NT2/D1 (cell line): ENCODE results near the gene FAM107B.

Source experiments
- YY1 ChIP-seq: IDR thresholded peaks from 2 replicates; pipeline ENCODE4 v1.6.1; 2011; ENCODE audit not compliant: insufficient read length, insufficient read depth
- ZNF274 ChIP-seq: IDR thresholded peaks from 2 replicates; pipeline ENCODE4 v1.6.1; 2011; ENCODE audit warnings: mild to moderate bottlenecking, low read depth, low read length

DNA sequence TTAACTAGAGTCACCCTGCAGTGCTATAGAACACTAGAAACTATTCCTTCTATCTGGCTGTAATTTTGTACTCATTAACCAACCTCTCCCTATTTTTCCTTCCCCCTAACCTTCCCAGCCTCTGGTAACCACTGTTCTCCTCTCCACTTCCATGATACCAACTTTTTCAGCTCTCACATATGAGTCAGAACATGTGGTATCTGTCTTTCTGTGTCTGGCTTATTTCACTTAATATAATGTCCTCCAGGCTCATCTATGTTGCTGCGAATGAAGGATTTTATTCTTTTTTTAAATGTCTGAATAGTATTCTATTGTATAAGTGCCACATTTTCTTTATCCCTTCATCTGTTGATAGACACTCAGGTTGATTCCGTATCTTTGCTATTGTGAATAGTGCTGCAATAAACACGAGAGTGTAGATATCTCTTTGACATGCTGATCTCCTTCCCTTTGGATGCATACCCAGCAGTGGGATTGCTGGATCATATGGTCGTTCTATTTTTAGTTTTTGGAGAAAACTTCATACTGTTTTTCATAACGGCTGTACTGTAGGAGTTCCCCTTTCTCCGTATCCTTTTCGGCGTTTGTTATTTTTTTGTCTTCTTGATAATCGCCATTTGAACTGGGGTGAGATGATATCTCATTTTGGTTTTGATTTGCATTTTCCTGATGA is 101.4 kb downstream of the FAM107B start:
- no peak for TF ChIP-seq ZNF274
- no peak for TF ChIP-seq YY1
